GM12892 (cell line): ENCODE data around the gene SLC35F4.

Experiments
- DNase-seq: peaks from one replicate; pipeline ENCODE4 v3.0.0; 2011; ENCODE audit not compliant: insufficient read length
- FAIRE-seq: peaks from 2 replicates; lab custom pipeline; 2011; peaks lifted over from hg19 to GRCh38; lab: Jason Lieb, UNC
- POLR2A ChIP-seq: IDR thresholded peaks from 2 replicates; pipeline ENCODE4 v1.6.1; 2011; ENCODE audit warnings: low read depth, low read length, control low read depth
- POLR2AphosphoS5 ChIP-seq: IDR thresholded peaks from 2 replicates; pipeline ENCODE4 v1.6.1; 2011; ENCODE audit warnings: low read depth, low read length, control low read depth
- TAF1 ChIP-seq: IDR thresholded peaks from 2 replicates; pipeline ENCODE4 v1.6.1; 2011; ENCODE audit warnings: low read depth, mild to moderate bottlenecking, control low read depth, low read length, borderline replicate concordance

Gene SLC35F4

GRCh38 chr14:57847096-57847495 lies 18.8 kb downstream of the SLC35F4 start:
- no peak for FAIRE-seq
- DNase-seq: no peak
- TF ChIP-seq POLR2A (no peak), TAF1 (no peak), POLR2AphosphoS5 (no peak)

DNA sequence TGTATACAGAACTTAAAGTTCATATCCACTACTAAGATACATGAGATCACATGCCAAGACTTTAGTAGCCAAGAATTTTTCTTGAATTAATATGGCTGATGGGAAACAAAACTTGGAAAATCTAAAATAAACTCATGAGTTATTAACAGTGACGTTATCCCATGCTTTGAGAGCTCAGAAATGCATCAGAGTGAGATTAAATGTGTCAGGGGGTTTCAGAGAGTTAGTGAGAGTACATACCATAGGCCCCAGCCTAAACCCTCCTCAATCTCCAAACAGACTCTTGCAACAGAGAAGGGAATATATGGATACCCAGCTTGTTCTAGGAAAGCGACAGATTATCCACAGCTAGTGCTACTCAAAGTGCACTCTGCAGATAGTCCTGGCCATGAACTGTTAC lies 19.3 kb downstream of the SLC35F4 start:
- DNase-seq (no peak), FAIRE-seq (no peak)
- no peak for TF ChIP-seq POLR2AphosphoS5
- no peak for TF ChIP-seq TAF1
- TF ChIP-seq POLR2A: no peak

DNA sequence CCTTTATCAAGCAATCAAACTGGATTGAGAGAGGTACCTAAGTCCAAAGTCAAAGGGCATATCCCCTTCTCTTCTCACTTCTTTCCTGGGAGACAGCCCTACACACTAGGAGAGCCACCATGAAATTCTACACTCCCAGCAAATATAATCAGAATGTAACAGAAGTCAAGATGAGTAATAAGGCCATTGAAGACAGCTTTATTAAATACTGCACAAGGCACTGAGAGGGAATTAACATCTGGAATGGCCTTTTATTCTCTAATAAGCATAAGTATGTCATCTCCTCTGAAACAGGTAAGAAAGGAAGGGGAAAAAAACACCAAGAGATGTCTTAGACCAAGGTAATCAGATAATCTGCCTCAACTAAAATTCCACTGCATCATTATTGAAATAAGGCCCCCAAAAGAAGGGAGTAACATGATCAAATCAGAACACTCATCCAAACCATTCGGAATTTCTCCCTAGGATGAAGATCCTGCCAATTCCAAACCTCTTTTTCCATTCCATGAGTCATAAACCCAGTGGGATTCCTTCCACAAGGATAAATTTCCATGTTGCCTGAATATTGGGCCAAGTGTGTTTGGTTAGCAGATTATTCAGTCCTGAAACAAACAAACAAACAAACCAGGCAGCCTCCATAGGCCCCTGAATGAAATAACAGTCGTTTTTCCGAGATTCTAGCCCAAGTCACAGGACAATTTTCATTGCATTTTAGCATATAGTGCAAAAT lies 19.9 kb downstream of the SLC35F4 start:
- DNase-seq: no peak
- TF ChIP-seq TAF1 (no peak), POLR2AphosphoS5 (no peak)
- no peak for FAIRE-seq

DNA sequence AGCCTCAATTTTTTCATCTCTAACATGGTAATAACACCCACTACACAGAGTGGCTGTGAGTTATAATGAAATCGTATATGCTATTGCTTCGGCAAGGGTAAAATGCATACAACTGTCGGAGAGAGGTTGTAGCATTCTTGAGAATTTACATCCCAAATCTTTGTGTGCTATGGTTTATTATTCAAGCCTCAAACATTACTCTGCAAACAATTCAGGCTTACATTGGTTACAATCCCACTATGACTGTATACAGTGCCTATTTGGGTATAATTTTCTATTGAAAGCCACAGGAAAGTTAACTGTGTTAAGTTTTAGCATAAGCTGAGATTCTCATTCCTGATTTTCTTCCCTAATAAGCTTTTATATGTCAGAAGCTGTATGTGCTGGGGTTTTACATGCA lies 20.6 kb downstream of the SLC35F4 start:
- TF ChIP-seq POLR2A: no peak
- no peak for TF ChIP-seq POLR2AphosphoS5
- no peak for TF ChIP-seq TAF1
- no peak for DNase-seq
- FAIRE-seq: no peak

- FAIRE-seq (no peak), DNase-seq (no peak)
- TF ChIP-seq TAF1 (no peak), POLR2AphosphoS5 (no peak), POLR2A (no peak)
Measured at GRCh38 chr14:57837267-57837666, 28.6 kb downstream of the SLC35F4 start.

DNA sequence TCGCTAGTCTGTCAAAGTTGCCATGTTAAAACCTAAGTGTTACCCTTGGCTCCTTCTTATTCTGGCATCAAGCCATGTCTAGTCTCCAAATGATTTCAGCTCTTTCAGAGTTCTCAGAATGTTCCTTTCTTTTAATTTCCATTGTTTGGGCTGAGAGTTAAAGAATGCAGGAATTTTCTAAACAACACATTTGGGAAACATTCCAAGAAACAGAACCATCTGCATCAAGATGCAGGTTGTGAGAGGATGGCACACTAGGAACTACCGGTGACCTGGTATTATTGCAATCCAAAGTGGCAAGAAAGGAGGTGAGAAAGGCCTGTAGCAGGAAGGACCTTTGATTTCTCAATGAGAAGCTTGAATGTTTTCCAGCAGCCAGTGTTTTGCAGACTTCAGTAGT lies 30.1 kb downstream of the SLC35F4 start:
- DNase-seq (no peak), FAIRE-seq (no peak)
- TF ChIP-seq TAF1 (no peak), POLR2A (no peak), POLR2AphosphoS5 (no peak)

DNA sequence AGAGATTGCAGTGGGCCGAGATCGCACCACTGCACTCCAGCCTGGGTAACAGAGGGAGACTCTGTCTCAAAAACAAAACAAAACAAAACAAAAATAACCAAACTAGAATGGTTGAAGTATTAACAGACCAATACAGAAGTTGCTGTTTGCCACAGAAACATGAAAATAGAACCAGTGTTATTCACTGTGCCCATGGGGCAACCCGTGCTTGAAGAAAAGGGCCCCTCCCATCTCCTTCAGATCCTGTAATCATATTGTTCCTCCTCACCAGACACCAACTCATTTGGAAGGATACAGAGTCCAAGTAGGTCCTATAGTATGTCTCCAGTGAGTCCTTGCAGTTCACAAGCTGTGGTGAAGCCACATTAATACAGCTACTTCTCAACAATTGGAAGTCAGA lies 30.9 kb downstream of the SLC35F4 start:
- FAIRE-seq: no peak

GRCh38 chr14:57834001-57834598 lies 31.8 kb downstream of the SLC35F4 start:
- no peak for DNase-seq
- TF ChIP-seq POLR2A (no peak), POLR2AphosphoS5 (no peak), TAF1 (no peak)
- no peak for FAIRE-seq

More for the DNA sequence above, 30.9 kb downstream of the SLC35F4 start:
- DNase-seq: no peak
- TF ChIP-seq TAF1 (no peak), POLR2A (no peak), POLR2AphosphoS5 (no peak)

GRCh38 chr14:57833323-57833722 lies 32.6 kb downstream of the SLC35F4 start:
- TF ChIP-seq POLR2A (no peak), TAF1 (no peak), POLR2AphosphoS5 (no peak)
- FAIRE-seq: no peak
- no peak for DNase-seq

DNA sequence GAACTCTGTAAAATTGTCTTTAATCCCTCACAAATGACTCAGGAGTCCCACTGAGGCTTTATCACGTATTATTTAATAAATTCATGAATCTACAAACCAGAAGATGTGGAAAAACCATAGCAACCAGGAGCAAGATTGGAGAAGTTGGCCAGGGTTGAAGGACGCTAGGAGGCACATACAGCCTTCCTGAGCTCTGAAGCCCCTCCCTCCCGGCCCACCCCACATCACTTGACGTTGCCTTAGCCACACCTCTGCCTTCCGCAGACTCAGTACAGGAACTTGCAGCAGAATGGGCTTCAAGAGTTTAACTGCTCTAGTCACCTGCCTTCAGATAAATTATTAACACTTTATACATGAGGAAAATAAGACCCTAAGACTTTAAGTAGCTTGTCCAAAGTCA lies 33.9 kb downstream of the SLC35F4 start:
- FAIRE-seq: no peak
- no peak for DNase-seq
- no peak for TF ChIP-seq POLR2AphosphoS5

DNA sequence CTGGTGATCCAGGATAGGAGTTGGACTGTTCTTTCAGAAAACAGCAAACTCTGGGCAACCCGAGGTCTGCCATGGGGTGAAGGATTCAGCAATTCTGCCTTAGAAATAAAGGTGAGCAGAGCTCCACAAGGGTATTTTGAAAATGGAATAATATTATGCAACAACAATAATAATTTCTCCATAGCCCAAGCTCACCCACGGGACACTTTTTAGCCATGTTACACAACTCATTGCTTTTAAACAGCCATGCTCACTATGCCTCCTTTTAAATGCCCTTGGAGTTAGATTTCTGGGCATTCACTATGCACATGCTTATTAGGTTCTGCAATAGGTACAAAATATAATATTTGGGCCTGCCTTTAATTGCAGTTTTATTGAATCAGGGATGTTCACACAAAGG lies 37.2 kb downstream of the SLC35F4 start:
- FAIRE-seq: no peak
- no peak for DNase-seq
- no peak for TF ChIP-seq TAF1
- no peak for TF ChIP-seq POLR2AphosphoS5
- no peak for TF ChIP-seq POLR2A

- DNase-seq: no peak
- TF ChIP-seq TAF1 (no peak), POLR2A (no peak), POLR2AphosphoS5 (no peak)
- FAIRE-seq: no peak
Measured at GRCh38 chr14:57823015-57823660, 42.8 kb downstream of the SLC35F4 start.

GRCh38 chr14:57822081-57822480 lies 43.8 kb downstream of the SLC35F4 start:
- no peak for FAIRE-seq

More at GRCh38 chr14:57822081-57822480, 43.8 kb downstream of the SLC35F4 start:
- DNase-seq: no peak
- TF ChIP-seq TAF1 (no peak), POLR2A (no peak), POLR2AphosphoS5 (no peak)
